Left lobe of liver (tissue), 2 donors: Measurements from ENCODE around the gene NDUFA13. TPM values are rescaled to one million over a fixed set of nuclear protein-coding genes. Genes with fewer than 3 reads are reported as not detected.
"Not testable (repeated sequence)": the region's sequence is repeated elsewhere in the genome, so short reads cannot be mapped to it uniquely, and the experiment has no call there.

Experiments
- ATAC-seq: fragments of 200-7000 bp; cut with Tn5 transposase; one replicate; pipeline ENCODE4 v1.9.1; 2020; ENCODE audit warnings: mild to moderate bottlenecking, moderate library complexity
- DNase-seq: peaks from one replicate; pipeline ENCODE4 v3.0.0-alpha.2; 2020; ENCODE audit warnings: low spot score
- total RNA-seq: library from RNA; stranded (reverse); gene quantifications from one replicate; pipeline ENCODE4 v1.2.1, GENCODE V29; 2021
- donor health status: DM: no; HTN: no; CAD: no; lungs with moderate emphysema.
- donor health status: DM: no; HTN: yes; CAD: no.

The NDUFA13 gene
- total RNA-seq, result 200 TPM

DNA sequence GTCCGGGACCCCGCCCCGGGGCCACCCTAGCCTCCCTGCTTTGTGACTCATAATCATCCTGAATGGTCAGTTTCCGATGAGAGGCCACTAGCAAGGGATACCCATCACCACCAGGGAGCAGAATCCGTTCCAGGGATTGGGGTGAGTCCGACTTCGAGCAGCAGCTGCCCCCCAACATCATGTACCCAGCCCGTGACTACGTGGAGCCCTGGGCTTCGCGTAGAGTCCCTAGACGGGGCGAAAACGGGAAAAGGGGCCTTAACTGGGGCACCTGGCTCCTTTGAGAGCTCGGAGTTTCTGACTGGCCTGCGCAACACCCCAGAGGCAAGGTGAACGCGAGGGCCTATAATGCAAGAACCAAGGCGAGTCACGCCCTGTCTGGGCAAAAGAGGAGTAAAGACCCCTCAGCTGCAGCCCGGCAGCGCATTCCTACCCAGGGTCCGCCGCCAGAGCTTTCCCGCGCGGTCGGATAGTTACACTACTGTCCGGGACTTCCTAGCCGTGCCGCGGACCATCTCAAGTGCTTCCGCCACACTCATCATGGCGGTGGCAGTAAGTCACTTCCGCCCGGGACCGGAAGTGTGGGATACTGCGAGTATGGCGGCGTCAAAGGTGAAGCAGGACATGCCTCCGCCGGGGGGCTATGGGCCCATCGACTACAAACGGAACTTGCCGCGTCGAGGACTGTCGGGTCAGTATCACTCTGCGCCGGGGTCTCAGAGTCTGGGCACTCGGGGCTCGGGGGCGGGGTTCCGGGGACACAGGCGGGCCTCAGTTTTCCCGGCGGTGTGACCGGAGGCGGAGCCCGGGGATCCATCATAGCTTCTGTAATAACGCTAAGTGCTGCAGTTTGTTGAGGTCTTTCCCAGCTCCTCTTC is at the start of gene NDUFA13:
TSS of gene NDUFA13 (plus strand) at position 584 of the 878 bp plus-strand sequence. CDS start at position 598, 14 bp downstream.
- ATAC-seq (peak; percentile 95), DNase-seq (peak; percentile 94)

DNA sequence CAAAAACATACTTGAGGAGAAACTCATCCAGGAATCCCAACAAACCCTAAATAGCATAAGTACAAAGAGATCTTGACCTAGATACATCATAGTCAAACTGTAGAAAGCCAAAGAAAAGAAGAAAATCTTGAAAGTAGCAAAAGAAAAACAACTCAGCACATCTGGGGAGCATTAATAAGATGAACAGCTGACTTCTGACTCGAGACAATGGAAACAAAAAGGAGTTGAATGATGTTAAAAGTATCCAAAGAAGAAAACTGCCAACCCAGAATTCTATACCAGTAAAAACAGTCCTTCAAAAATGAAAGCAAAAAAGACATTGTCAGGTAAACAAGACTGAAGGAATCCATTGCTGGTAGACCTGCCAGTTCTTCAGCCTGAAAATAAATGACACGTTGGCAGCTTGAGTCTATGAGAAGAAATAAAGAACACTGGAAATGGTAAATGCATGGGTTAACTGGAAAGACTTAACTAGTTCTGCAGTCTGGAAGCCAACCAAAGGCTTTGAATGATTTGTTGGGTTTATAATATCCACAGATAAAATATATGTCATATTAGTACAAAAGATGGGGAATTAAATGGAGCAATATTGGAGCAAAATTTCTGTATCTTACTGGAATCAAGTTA is 47.5 kb upstream of the NDUFA13 start:
- DNase-seq (no peak), ATAC-seq (no peak)

DNA sequence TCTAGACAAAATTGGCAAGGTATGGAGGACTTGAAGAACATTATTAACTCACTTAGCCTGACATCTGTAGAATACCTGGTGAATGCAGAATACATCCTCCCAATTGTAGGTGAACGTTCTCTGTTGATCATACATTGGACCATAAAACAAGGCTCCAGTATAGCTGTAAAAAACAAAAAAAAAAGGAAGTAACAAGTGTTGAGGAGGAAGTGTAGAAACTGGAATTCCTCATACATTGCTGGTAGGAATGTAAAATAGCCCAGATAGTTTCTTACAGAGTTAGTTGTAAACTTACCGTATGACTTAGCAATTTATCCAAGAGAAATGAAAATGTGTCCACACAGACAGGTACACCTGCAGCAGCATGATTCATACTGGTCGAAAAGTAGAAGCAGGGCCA is 45.4 kb upstream of the NDUFA13 start:
- no peak for ATAC-seq
- DNase-seq, result no peak

DNA sequence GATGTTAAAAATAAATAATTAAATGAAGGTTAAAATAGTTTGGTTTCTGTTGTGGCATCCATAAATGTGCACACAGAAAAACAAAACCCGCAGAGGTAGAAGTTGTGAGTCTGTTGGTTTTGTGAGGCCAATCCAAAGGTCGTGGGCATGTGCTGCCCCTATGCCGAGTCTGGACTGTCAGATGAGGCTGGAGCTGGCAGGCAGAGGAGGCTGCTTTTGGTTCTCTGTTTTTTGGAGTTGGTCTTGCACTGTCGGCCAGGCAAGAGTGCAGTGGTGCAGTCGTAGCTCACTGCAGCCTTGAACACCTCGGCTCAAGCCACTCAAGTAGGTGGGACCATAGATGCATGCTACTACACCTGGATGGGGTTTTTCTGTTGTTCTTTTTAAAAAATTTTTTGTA is 44.3 kb upstream of the NDUFA13 start:
- ATAC-seq, result peak; percentile 66
- no peak for DNase-seq

DNA sequence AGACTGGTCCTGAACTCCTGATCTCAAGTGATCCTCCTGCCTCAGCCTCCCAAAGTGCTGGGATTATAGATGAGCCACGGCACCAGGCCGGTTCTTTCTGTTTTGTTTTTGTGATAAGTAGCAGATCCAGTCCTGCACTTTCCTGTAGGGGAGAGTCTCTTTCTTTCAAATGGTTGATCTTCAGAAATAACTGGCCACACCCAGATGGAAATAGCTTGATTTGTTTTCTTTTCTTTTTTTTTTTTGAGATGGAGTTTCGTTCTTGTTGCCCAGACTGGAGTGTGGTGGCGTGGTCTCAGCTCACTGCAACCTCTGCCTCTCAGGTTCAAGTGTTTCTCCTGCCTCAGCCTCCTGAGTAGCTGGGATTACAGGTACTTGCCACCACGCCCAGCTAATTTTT is 43.9 kb upstream of the NDUFA13 start:
- not testable (repeated sequence) for ATAC-seq, DNase-seq

DNA sequence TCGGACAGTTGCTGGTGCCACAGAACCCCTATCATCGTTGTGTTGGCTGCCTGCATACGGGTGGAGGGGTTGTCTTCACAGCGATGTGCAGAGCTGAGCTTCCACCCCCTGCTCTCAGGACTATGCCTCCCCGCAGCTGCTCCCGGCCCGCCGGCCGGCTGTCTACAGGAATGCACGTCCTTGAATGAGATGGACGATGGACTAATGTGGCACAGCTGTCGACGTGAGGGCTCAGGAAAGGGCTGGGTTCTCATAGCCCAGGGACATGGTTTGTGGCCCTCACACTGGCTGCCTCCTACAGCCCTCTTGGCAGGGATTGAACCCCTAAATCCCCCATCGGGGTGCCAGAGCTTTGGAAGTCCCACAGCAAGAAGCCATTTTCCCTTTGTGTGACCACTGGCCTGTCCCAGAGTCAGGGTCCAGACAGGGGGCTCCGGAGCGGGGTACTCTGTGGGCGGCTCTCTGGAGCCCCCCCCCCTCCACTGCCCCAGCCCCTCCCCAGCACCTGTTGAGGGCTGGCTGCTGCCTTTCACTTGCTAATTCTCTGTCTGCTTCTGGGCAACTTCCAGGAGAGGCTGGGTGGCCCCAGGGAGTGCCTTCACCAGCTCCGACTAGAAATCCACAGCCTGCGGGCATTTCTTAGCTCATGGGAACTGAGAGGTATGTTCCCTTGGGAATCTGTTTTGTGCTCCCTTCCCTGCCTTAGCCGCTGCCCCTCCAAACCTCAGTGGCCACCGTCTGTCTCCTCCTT is 40.8 kb upstream of the NDUFA13 start:
- ATAC-seq, result no peak
- DNase-seq, result no peak

DNA sequence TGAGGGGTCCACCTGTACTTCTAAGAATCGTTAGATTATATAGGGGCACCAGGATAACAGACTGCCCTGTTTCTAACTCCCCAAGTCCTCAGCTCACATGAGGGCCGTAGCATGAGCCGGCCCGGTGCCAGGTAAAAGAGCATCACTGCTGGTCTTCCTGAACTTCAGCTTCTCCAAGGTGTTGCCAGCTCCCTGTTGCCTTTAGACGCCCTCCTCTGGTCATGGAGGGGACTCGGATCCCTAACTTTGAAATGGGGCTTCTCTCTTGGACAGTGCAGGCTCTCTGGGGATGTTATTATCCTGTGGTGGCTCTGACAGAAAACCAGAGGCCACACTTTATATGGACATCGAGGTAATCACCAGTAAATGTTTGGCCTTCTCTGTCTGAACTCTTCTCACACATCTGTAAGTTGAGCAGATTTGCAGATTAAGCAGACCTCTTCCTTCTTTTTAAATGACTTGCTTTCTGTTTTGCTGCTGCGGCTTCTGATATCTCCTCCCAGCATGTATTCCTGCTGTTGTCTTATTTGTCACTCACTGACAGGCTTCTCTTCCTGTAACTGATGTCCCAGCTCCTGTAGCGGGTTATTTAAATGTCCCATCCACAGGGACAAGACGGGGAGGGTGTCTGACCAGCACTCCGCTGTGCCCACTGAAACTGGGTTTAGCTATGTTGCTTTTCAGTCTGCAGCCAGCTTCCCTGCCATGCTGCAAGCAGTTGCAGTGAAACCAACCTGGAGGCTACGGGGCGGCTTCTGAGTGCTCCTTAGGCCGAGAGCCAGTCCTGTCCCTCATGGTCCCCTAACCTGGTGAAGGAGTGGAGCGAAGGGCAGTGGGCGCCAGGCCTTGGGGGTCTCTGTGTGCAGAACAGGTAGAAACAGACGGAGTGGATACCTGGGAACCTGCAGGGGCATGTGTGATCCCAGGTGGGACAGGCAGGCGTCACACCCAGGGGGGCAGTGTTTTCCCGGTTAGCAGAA is 39.9 kb upstream of the NDUFA13 start:
- DNase-seq (no peak), ATAC-seq (peak; percentile 50)

DNA sequence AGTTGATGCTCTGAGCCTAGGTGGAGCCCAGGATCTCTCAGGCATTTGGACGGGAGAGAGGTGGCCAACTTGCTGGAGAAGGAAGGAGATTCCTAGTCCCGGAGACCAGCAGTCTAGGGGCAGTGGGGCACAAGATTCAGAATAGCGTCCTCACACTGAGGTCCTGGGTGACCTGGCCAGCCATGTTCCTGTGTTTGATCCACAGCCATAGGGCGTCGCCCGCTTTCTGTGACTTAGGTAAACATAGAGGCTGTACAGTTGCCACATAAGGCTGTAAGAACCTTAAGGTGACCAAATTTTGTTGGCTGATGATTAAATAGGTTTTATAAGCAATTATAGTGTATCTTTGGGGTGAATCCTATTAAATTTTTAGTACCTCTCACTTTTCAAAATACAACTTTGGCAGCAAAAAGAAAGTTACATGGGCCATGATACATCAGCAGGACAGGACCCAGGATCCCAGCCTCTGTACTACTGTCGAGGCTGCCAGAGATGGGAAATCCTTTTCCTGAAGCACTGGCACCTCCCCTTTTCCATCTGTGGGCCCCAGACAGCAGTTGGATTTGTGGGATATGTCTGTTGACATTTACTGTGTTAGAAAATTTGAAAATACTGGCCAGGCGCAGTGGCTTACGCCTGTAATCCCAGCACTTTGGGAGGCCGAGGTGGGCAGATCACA is 38.2 kb upstream of the NDUFA13 start:
- DNase-seq (no peak), ATAC-seq (peak; percentile 84)

DNA sequence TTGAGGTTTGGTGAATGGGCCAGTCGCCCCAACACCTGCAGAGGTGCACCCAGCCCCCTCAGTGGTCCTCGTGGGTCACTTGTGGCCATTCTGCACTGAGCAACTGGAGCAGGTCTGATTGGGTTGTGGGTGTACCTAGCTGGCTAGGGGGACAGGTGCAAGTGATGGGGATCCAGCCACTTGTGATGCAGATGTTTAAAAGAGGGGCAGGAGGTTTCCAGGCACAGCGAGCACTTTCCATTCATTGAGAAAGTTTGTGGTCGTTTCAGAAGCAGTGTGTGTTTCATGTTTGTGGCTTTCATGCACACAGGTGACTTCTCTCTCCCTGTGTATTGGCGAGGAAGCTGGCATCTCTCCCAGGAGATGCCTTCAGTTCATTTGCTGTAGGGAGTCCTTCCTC is 35.3 kb upstream of the NDUFA13 start:
- DNase-seq (no peak), ATAC-seq (no peak)

DNA sequence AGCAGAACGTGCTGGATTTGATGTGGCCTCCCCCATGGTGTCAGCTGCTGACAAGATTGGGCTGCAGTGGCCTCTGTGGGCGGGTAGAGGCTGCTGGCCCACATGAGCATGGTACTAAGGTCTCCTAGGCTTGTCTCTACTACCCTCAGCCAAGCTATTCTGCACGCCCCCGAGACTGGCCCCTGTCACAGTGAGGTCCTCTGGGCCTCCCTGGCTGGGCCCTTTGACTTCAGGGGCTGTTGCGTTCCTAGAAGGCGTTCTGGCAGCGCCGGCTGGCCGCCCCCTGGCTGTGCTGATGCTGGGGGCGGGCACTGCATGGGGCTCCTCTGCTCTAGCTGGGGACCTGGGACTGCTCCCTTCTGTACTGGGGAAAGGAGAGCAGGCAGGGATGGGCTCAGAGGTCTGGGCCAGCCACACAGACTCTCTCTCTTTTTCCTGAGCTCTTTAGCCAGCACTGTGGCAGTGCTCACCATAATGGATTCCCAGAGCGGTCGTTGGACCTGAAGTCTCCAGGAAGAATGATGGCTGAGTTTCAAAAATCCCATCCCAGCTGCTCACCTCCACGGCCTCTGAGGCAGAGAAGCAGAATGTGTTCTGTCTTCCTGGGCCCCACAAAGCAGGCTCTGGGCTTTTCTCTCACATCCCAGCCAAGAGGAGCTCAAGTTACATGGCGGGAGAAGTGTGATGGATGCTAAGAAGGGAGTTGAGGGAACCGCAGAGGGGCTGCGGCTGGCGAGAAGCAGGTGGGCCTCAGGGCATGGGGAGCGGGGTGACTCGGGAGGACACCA is 33.0 kb upstream of the NDUFA13 start:
- no peak for ATAC-seq
- no peak for DNase-seq

DNA sequence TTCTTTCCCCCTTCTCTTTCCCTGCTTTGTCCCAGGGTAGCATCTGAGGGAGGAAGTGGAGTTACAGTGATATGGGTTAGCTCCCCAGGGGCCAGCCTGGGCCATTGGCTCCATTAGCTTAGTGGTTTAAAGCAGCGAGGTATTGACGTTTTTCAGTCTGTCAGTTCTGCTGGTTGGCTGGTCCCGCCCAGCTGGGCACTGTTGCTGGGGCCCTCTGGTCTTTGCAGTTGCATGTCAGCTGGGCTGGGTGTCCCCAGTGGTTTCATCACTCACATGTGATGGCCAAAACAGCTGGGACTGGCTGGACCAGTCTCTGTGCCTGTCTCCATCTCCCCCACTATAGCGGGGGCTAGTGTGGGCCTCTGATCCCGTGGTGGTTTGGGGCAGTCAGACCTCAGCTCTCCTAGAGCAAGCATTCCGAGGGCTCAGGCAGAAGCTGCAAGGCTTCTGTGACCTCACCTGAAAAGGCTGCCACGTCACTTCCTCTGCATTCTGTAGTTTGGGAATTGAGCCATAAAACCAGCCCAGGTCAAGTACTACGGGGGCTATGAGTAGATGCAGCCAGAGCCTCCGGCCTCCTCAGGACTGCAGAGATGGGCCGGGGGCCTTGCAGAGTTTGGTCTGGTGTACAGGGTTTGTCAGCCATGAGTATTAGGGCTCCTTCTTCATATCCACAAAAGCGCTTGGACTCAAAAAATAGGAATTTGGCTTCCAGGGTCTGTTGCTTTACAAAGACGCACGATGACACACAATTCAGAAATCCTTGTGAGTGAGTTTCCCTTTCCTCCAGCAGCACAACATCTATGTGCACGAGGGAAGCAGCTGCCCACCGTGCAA is 30.6 kb upstream of the NDUFA13 start:
- DNase-seq (no peak), ATAC-seq (no peak)

DNA sequence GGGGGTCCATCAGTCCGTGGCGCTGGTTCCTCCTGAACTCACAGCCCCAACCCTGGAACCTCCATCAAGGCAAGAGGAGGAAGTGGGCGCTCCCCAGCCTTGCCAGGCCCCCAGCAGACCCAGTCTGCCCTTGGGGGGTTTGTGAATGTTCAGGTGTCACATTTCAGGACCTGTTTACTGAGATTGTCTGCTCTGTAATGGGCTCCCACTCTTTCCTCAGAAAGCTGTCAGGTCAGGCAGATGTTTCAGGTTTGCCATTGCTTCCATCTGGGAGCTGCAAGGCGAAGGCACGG is 30.1 kb upstream of the NDUFA13 start:
- no peak for ATAC-seq
- DNase-seq, result no peak

DNA sequence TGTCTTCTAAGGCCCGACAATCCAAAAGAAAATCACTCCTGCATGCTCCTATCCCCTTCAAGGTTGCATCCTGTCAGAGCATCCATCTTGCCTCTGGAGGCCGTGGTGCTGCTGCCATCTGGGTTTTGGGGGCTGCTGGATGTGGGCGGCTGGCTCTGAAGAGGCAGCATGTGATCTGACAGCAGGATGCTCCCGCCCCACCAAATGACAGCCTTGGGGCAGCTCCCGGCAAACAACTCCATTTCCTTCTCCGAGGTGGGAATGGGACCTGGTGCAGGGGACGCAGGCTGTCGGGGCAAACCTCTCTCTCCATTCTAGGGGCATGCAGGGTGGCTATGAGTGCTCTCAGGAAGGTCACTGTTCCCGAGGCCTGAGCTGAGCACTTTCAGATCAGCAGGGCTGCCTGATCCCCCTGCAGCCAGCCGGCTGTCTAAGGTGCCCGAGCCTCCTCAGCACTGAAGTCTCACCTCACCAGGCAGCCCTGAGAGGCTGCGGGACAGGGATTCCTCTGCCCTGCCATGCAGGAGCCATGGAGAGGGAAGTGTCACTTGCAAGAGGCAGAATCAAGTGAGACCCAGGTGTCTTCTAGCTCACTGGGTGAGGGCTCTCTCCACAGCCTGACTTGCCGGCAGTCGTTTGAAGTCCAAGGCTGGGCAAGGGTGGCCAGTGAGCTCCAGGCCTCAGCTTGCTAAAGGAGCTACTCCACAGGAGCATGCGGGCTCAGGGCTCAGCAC is 29.5 kb upstream of the NDUFA13 start:
- DNase-seq (no peak), ATAC-seq (no peak)

DNA sequence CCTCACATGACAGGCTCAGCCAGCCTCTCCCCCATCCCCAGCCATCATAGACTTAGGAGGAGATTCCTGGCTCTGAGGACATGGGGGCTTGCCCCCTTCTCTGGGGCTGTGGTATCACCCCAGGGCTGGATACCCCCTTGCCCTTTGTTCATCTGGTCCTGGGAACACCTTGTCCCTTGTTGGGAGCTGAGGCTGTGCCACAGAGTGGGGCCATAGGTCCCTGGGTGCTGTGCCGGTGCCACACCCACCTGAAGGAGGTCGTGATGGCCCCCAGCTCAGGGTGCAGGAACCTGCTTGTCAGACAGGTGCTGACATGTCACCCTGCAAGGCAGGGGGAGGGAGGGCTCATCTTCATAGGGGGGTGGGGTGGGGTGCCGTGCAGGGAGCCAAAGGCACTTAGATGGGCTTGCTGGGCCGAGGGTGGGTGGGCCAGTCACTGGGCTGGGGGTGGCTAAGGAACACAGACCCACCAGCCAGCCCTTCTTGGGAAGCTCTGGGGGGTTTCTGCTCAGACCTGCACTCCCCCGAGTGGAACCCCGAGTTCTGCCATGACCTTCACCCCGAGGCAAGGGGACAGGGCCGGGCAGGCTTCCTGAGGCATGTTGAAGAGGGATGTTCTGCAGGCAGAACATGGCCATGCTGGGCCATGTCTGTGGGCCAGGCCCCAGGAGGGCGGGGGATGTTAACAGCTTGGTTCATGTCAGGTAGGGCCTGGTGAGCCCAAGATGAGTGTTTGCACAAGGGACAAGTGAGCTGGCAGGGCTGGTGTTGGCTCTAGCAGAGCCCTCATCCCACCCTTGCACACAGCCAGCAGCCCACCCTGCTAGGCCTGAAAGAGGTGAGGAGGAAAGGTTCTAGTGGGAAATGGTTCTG is 28.7 kb upstream of the NDUFA13 start:
- no peak for ATAC-seq
- DNase-seq, result no peak

DNA sequence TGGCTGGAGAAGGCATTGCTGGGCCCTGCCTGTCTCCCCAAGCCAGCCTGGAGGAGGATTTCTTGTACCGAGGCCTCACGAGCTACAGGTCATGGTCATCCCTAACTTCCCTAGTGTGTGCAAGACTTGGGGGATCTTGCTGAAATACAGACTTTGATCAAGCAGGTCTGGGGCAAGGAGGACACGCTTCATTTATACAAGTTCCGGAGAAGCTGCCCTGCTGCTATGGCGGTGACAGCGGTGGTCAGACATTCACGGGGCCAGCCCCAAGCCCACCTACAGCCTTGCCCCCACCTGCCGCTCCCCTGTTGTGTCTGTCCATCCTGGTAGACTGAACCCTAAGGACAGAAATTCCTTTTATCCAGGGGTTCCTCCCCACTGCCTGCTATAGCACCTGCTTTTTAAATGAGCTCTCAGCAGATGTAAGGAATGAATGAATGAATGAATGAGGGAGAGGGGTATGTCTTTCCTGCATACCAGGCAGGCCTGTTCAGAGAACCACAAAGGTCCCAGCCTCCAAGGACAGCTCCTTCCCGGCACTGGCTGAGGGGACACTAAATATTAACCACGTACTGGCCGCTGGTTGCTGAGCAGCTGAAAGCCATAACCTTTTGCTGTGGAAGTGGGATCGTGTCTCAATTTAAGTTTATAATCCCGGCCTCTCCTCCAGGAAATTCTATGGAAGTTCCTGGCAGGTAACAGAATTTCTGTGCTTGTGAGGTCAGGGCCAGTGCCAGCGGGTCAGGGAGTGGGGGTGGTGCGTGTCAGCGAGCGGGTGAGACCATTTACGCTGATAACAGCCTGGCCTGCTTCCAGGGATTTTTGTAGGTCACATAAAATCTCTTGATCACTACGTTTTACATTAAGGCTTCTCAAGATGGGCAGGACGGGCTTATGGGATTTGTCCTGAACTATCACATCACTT is 27.8 kb upstream of the NDUFA13 start:
- DNase-seq (peak; percentile 73), ATAC-seq (peak; percentile 42)
